Neural progenitor cell (in vitro differentiated cells): Measurements from ENCODE around the gene MPZL3. TPM values are rescaled to one million over a fixed set of nuclear protein-coding genes. Genes with fewer than 3 reads are reported as not detected.

Experiments used
- DNase-seq: peaks from one replicate; pipeline ENCODE4 v3.0.0-alpha.2; 2016; ENCODE audit warnings: low spot score
- H2AFZ ChIP-seq: fragments of 200-600 bp; sonication (generic); replicated peaks from 2 replicates; pipeline ENCODE4 v1.6.1; 2016; ENCODE audit warnings: antibody characterized with exemption
- H3F3A ChIP-seq: fragments of 200-600 bp; sonication (generic); 2 replicates; pipeline ENCODE4 v1.6.1; 2016; ENCODE audit warnings: antibody characterized with exemption, low read depth
- H3K27ac ChIP-seq: fragments of 200-600 bp; sonication (generic); 2 replicates; pipeline ENCODE4 v1.5.1; 2016; ENCODE audit warnings: mild to moderate bottlenecking
- H3K27me3 ChIP-seq: fragments of 200-600 bp; sonication (generic); 2 replicates; pipeline ENCODE4 v1.6.1; 2016; ENCODE audit warnings: mild to moderate bottlenecking, moderate library complexity
- H3K36me3 ChIP-seq: fragments of 200-600 bp; sonication (generic); 2 replicates; pipeline ENCODE4 v1.5.1; 2016
- H3K4me1 ChIP-seq: fragments of 200-600 bp; sonication (generic); 2 replicates; pipeline ENCODE4 v1.6.1; 2016; ENCODE audit warnings: mixed run types
- H3K4me2 ChIP-seq: fragments of 200-600 bp; sonication (generic); 2 replicates; pipeline ENCODE4 v1.6.1; 2016
- H3K4me3 ChIP-seq: fragments of 200-600 bp; sonication (generic); 2 replicates; pipeline ENCODE4 v1.5.1; 2016
- H3K79me2 ChIP-seq: fragments of 200-600 bp; sonication (generic); 2 replicates; pipeline ENCODE4 v1.6.1; 2016; ENCODE audit warnings: low read depth
- H3K9ac ChIP-seq: fragments of 200-600 bp; sonication (generic); 2 replicates; pipeline ENCODE4 v1.6.1; 2016
- H3K9me3 ChIP-seq: fragments of 200-600 bp; sonication (generic); 2 replicates; pipeline ENCODE4 v1.5.1; 2016; ENCODE audit warnings: low read depth
- H4K20me1 ChIP-seq: fragments of 200-600 bp; sonication (generic); 2 replicates; pipeline ENCODE4 v1.6.1; 2016; ENCODE audit warnings: low read depth
- H3K27ac Mint-ChIP-seq: 3 replicates; pipeline ENCODE4 v1.8.0; 2021; ENCODE audit warnings: mixed read lengths
- H3K27me3 Mint-ChIP-seq: 2 replicates; pipeline ENCODE4 v1.8.0; 2022; ENCODE audit warnings: low read depth, mild to moderate bottlenecking, inconsistent platforms, moderate library complexity, mixed read lengths; ENCODE audit not compliant: insufficient read depth
- H3K36me3 Mint-ChIP-seq: 3 replicates; pipeline ENCODE4 v1.8.0; 2021; ENCODE audit warnings: mixed read lengths
- H3K4me1 Mint-ChIP-seq: 3 replicates; pipeline ENCODE4 v1.8.0; 2021; ENCODE audit warnings: mixed read lengths
- H3K4me3 Mint-ChIP-seq: 3 replicates; pipeline ENCODE4 v1.8.0; 2021; ENCODE audit warnings: mild to moderate bottlenecking, moderate library complexity, mixed read lengths
- H3K9me3 Mint-ChIP-seq: 3 replicates; pipeline ENCODE4 v1.8.0; 2020; ENCODE audit warnings: mixed read lengths
- CTCF ChIP-seq: fragments of 200-600 bp; sonication (generic); IDR thresholded peaks from 2 replicates; pipeline ENCODE4 v1.5.1; 2017; ENCODE audit warnings: antibody characterized with exemption, mild to moderate bottlenecking
- EZH2 ChIP-seq: fragments of 200-600 bp; sonication (generic); IDR thresholded peaks from 2 replicates; pipeline ENCODE4 v1.6.1; 2017; ENCODE audit warnings: antibody characterized with exemption, mild to moderate bottlenecking, moderate library complexity
- EZH2phosphoT487 ChIP-seq: fragments of 200-600 bp; sonication (generic); IDR thresholded peaks from 2 replicates; pipeline ENCODE4 v1.6.1; 2017; ENCODE audit warnings: antibody characterized with exemption
- total RNA-seq: library from RNA; depleted of rRNA; stranded (reverse); fragments of >200 nt; gene quantifications from 2 replicates; pipeline ENCODE4 v1.2.3, GENCODE V29; 2015; ENCODE audit warnings: low replicate concordance

Gene MPZL3
- total RNA-seq, 1 donor from 2014 or later: 5.7 TPM

- Histone ChIP-seq H3K4me3 (no peak overlapping the region), H3F3A (no peaks in the 10 kb centered on the region), H3K9ac (no peak overlapping the region), H2AFZ (no peak overlapping the region), H3K4me2 (no peak overlapping the region), H3K9me3 (no peaks in the 10 kb centered on the region), H4K20me1 (no peaks in the 10 kb centered on the region), H3K4me1 (no peaks in the 10 kb centered on the region), H3K79me2 (no peaks in the 10 kb centered on the region), H3K27me3 (peaks cover 4% of the 10 kb centered on the region), H3K27ac (no peak overlapping the region), H3K36me3 (no peaks in the 10 kb centered on the region)
- Mint-ChIP-seq H3K4me1 (no peaks in the 10 kb centered on the region), H3K27ac (no peak overlapping the region), H3K36me3 (no peaks in the 10 kb centered on the region), H3K9me3 (no peaks in the 10 kb centered on the region), H3K27me3 (no peaks in the 10 kb centered on the region), H3K4me3 (no peak overlapping the region)
- DNase-seq: no peak
- TF ChIP-seq EZH2 (no peak), EZH2phosphoT487 (no peak), CTCF (no peak)
Measured at GRCh38 chr11:118229274-118229847, 22.8 kb downstream of the MPZL3 start.

GRCh38 chr11:118227865-118228785 is 24.0 kb downstream of the MPZL3 start:
- Mint-ChIP-seq H3K27me3 (no peaks in the 10 kb centered on the region), H3K4me1 (no peaks in the 10 kb centered on the region), H3K27ac (no peak overlapping the region), H3K9me3 (no peaks in the 10 kb centered on the region), H3K4me3 (no peak overlapping the region), H3K36me3 (no peaks in the 10 kb centered on the region)
- Histone ChIP-seq H4K20me1 (no peaks in the 10 kb centered on the region), H3K4me1 (no peaks in the 10 kb centered on the region), H3K9ac (no peak overlapping the region), H3F3A (no peaks in the 10 kb centered on the region), H3K79me2 (no peaks in the 10 kb centered on the region), H3K4me3 (no peak overlapping the region), H3K27ac (no peak overlapping the region), H3K27me3 (peaks cover 4% of the 10 kb centered on the region), H3K36me3 (no peaks in the 10 kb centered on the region), H3K9me3 (no peaks in the 10 kb centered on the region), H2AFZ (no peak overlapping the region), H3K4me2 (no peak overlapping the region)
- DNase-seq: no peak
- TF ChIP-seq EZH2phosphoT487 (no peak), EZH2 (no peak)

GRCh38 chr11:118226781-118227180 is 25.4 kb downstream of the MPZL3 start:
- no peaks in the 10 kb centered on the region for H3K4me1 Mint-ChIP-seq
- Histone ChIP-seq H3K27me3 (peaks cover 4% of the 10 kb centered on the region), H3K4me3 (no peak overlapping the region), H3K9ac (no peak overlapping the region), H3K36me3 (no peaks in the 10 kb centered on the region), H3K79me2 (no peaks in the 10 kb centered on the region), H3K4me1 (no peaks in the 10 kb centered on the region), H4K20me1 (no peaks in the 10 kb centered on the region), H3K27ac (no peak overlapping the region), H2AFZ (no peak overlapping the region), H3F3A (no peaks in the 10 kb centered on the region), H3K9me3 (no peaks in the 10 kb centered on the region), H3K4me2 (no peak overlapping the region)
- H3K4me3 Mint-ChIP-seq: no peak overlapping the region
- no peak for TF ChIP-seq EZH2phosphoT487
- no peak for TF ChIP-seq CTCF
- TF ChIP-seq EZH2: no peak
- H3K9me3 Mint-ChIP-seq: no peaks in the 10 kb centered on the region
- DNase-seq: no peak
- H3K36me3 Mint-ChIP-seq: no peaks in the 10 kb centered on the region
- peaks cover 2% of the 10 kb centered on the region for H3K27me3 Mint-ChIP-seq
- no peak overlapping the region for H3K27ac Mint-ChIP-seq

GRCh38 chr11:118226296-118226695 is 25.9 kb downstream of the MPZL3 start:
- Mint-ChIP-seq H3K27ac (no peak overlapping the region), H3K4me3 (no peak overlapping the region), H3K27me3 (peaks cover 2% of the 10 kb centered on the region), H3K36me3 (no peaks in the 10 kb centered on the region), H3K4me1 (no peaks in the 10 kb centered on the region), H3K9me3 (no peaks in the 10 kb centered on the region)
- no peak overlapping the region for H2AFZ ChIP-seq
- H3K79me2 ChIP-seq: no peaks in the 10 kb centered on the region
- H3K4me3 ChIP-seq: no peak overlapping the region
- DNase-seq: no peak
- H3K4me2 ChIP-seq: no peak overlapping the region
- no peaks in the 10 kb centered on the region for H3K4me1 ChIP-seq
- no peaks in the 10 kb centered on the region for H4K20me1 ChIP-seq
- no peaks in the 10 kb centered on the region for H3F3A ChIP-seq
- peaks cover 4% of the 10 kb centered on the region for H3K27me3 ChIP-seq
- no peak overlapping the region for H3K27ac ChIP-seq
- TF ChIP-seq EZH2 (no peak), EZH2phosphoT487 (no peak), CTCF (no peak)
- H3K9ac ChIP-seq: no peak overlapping the region
- H3K9me3 ChIP-seq: no peaks in the 10 kb centered on the region
- H3K36me3 ChIP-seq: no peaks in the 10 kb centered on the region
